Activated gamma-delta T cell treated with anti-CD3 and anti-CD28 coated beads, Interleukin-2, amount 50 U/mL, for 16 hours (primary cell): ENCODE data around the gene NUP62.
"Not testable (repeated sequence)": the region's sequence is repeated elsewhere in the genome, so short reads cannot be mapped to it uniquely, and the experiment has no call there.

Experiments used
- DNase-seq: peaks from one replicate; pipeline ENCODE4 v3.0.0-alpha.2; 2020; ENCODE audit warnings: low read depth

Gene NUP62

GRCh38 chr19:49925486-49925885 lies 3.8 kb downstream of the NUP62 start:
- no peak for DNase-seq

GRCh38 chr19:49924881-49925210 lies 4.5 kb downstream of the NUP62 start:
- not testable (repeated sequence) for DNase-seq

GRCh38 chr19:49924004-49924880 lies 5.1 kb downstream of the NUP62 start:
- no peak for DNase-seq

- DNase-seq = no peak
Measured at GRCh38 chr19:49923055-49924003, 6.0 kb downstream of the NUP62 start.

- no peak for DNase-seq
Measured at GRCh38 chr19:49921871-49922795, 7.2 kb downstream of the NUP62 start.

GRCh38 chr19:49920624-49921363 lies 8.5 kb downstream of the NUP62 start:
- DNase-seq = no peak

GRCh38 chr19:49918089-49918488 lies 11.2 kb downstream of the NUP62 start:
- no peak for DNase-seq

- DNase-seq = no peak
Measured at GRCh38 chr19:49916839-49917733, 12.2 kb downstream of the NUP62 start.

GRCh38 chr19:49915271-49915670 lies 14.0 kb downstream of the NUP62 start:
- DNase-seq = no peak

- DNase-seq = no peak
Measured at GRCh38 chr19:49913720-49914119, 15.6 kb downstream of the NUP62 start.

- no peak for DNase-seq
Measured at GRCh38 chr19:49912965-49913685, 16.2 kb downstream of the NUP62 start.

- DNase-seq = no peak
Measured at GRCh38 chr19:49911381-49912145, 17.7 kb downstream of the NUP62 start.

- DNase-seq = no peak
Measured at GRCh38 chr19:49910179-49910578, 19.1 kb downstream of the NUP62 start.

GRCh38 chr19:49908480-49909420 lies 20.6 kb downstream of the NUP62 start:
- DNase-seq = no peak

GRCh38 chr19:49907745-49908446 lies 21.4 kb downstream of the NUP62 start:
- no peak for DNase-seq

GRCh38 chr19:49906879-49907564 lies 22.3 kb downstream of the NUP62 start:
- no peak for DNase-seq
